Loucy (cell line): Measurements from ENCODE around the gene MCC.

ENCODE experiments used
- H2AFZ ChIP-seq: fragments of 200-600 bp; sonication (generic); 2 replicates; pipeline ENCODE4 v1.6.0; 2016; ENCODE audit warnings: antibody characterized with exemption, mild to moderate bottlenecking, low read length, moderate library complexity
- H3F3A ChIP-seq: fragments of 200-600 bp; 2 replicates; pipeline ENCODE4 v1.6.0; 2016; ENCODE audit warnings: antibody characterized with exemption, low read depth, mild to moderate bottlenecking
- H3K27me3 ChIP-seq: fragments of 200-600 bp; sonication (generic); 2 replicates; pipeline ENCODE4 v1.6.1; 2014; ENCODE audit warnings: low read length, mild to moderate bottlenecking; ENCODE audit not compliant: insufficient read depth, poor library complexity, severe bottlenecking
- H3K36me3 ChIP-seq: fragments of 200-600 bp; sonication (generic); 2 replicates; pipeline ENCODE4 v1.6.1; 2016; ENCODE audit warnings: low read length; ENCODE audit not compliant: insufficient read depth
- H3K4me1 ChIP-seq: fragments of 200-600 bp; sonication (generic); 2 replicates; pipeline ENCODE4 v1.5.1; 2014; ENCODE audit warnings: low read length, mild to moderate bottlenecking; ENCODE audit not compliant: insufficient read depth, poor library complexity, severe bottlenecking
- H3K4me2 ChIP-seq: fragments of 200-600 bp; sonication (generic); 2 replicates; pipeline ENCODE4 v1.6.0; 2014; ENCODE audit warnings: antibody characterized with exemption, low read length, low read depth, mild to moderate bottlenecking; ENCODE audit not compliant: poor library complexity, severe bottlenecking
- H3K4me3 ChIP-seq: fragments of 200-600 bp; sonication (generic); 2 replicates; pipeline ENCODE4 v1.5.1; 2014; ENCODE audit warnings: low read length, mild to moderate bottlenecking, mixed read lengths; ENCODE audit not compliant: poor library complexity, severe bottlenecking
- H3K79me2 ChIP-seq: fragments of 200-600 bp; sonication (generic); 2 replicates; pipeline ENCODE4 v1.6.1; 2014; ENCODE audit warnings: low read length; ENCODE audit not compliant: insufficient read depth
- H3K9ac ChIP-seq: fragments of 200-600 bp; sonication (generic); 2 replicates; pipeline ENCODE4 v1.6.0; 2014; ENCODE audit warnings: mild to moderate bottlenecking, low read depth, low read length, moderate library complexity; ENCODE audit not compliant: poor library complexity, severe bottlenecking
- H3K9me2 ChIP-seq: fragments of 200-600 bp; sonication (generic); replicated peaks from 2 replicates; pipeline ENCODE4 v1.6.1; 2016; ENCODE audit warnings: low read depth, low read length, mixed read lengths
- H3K9me3 ChIP-seq: fragments of 200-600 bp; sonication (generic); 2 replicates; pipeline ENCODE4 v1.6.1; 2014; ENCODE audit warnings: mild to moderate bottlenecking, antibody characterized with exemption, low read length, low read depth; ENCODE audit not compliant: insufficient read depth
- H4K20me1 ChIP-seq: fragments of 200-600 bp; sonication (generic); 2 replicates; pipeline ENCODE4 v1.6.0; 2014; ENCODE audit warnings: antibody characterized with exemption, low read length, mild to moderate bottlenecking; ENCODE audit not compliant: insufficient read depth, poor library complexity, severe bottlenecking
- EZH2phosphoT487 ChIP-seq: fragments of 200-600 bp; IDR thresholded peaks from 2 replicates; pipeline ENCODE4 v1.6.1; 2018; ENCODE audit warnings: antibody characterized with exemption, mild to moderate bottlenecking, moderate library complexity, borderline replicate concordance
- TF ChIP-seq, protein P1 (sequence below): fragments of 200-600 bp; sonication (generic); conservative IDR thresholded peaks from 2 replicates; pipeline ENCODE4 v1.5.1; 2014; ENCODE audit warnings: mild to moderate bottlenecking, antibody characterized with exemption, low read length

Gene MCC

GRCh38 chr5:113230711-113231652 lies 257.3 kb downstream of the MCC start:
- H3K79me2 ChIP-seq, result no peaks in the 10 kb centered on the region
- no peaks in the 10 kb centered on the region for H4K20me1 ChIP-seq
- no peaks in the 10 kb centered on the region for H3K9me3 ChIP-seq
- no peak for TF ChIP-seq EZH2phosphoT487
- TF ChIP-seq, protein P1, sequence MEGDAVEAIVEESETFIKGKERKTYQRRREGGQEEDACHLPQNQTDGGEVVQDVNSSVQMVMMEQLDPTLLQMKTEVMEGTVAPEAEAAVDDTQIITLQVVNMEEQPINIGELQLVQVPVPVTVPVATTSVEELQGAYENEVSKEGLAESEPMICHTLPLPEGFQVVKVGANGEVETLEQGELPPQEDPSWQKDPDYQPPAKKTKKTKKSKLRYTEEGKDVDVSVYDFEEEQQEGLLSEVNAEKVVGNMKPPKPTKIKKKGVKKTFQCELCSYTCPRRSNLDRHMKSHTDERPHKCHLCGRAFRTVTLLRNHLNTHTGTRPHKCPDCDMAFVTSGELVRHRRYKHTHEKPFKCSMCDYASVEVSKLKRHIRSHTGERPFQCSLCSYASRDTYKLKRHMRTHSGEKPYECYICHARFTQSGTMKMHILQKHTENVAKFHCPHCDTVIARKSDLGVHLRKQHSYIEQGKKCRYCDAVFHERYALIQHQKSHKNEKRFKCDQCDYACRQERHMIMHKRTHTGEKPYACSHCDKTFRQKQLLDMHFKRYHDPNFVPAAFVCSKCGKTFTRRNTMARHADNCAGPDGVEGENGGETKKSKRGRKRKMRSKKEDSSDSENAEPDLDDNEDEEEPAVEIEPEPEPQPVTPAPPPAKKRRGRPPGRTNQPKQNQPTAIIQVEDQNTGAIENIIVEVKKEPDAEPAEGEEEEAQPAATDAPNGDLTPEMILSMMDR, result no peak
- H3K27me3 ChIP-seq, result no peaks in the 10 kb centered on the region
- H3K4me3 ChIP-seq, result no peak overlapping the region
- no peaks in the 10 kb centered on the region for H3K9me2 ChIP-seq
- H3F3A ChIP-seq, result no peaks in the 10 kb centered on the region
- no peak overlapping the region for H2AFZ ChIP-seq
- no peak overlapping the region for H3K4me2 ChIP-seq
- no peaks in the 10 kb centered on the region for H3K36me3 ChIP-seq
- no peak overlapping the region for H3K9ac ChIP-seq
- no peaks in the 10 kb centered on the region for H3K4me1 ChIP-seq

DNA sequence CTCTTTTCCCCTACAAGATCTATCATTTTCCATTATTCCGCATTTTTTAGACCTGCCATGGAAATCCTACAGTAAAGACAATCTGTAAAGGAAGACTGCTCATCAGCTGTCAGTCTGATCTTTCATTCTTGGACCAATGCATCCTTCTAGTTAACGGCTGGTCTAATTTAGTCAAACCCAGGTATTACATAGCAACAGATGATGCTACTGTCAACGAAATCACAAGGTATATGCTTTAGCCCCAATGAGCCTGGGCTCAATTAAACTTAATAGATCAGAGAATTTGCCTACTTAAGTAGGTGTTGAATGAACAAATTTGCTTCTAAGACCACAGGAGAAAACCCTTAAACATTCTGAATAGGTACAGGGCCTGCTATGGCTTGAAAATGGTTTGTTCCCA lies 260.5 kb downstream of the MCC start:
- H4K20me1 ChIP-seq, result no peaks in the 10 kb centered on the region
- TF ChIP-seq, protein P1, result no peak

DNA sequence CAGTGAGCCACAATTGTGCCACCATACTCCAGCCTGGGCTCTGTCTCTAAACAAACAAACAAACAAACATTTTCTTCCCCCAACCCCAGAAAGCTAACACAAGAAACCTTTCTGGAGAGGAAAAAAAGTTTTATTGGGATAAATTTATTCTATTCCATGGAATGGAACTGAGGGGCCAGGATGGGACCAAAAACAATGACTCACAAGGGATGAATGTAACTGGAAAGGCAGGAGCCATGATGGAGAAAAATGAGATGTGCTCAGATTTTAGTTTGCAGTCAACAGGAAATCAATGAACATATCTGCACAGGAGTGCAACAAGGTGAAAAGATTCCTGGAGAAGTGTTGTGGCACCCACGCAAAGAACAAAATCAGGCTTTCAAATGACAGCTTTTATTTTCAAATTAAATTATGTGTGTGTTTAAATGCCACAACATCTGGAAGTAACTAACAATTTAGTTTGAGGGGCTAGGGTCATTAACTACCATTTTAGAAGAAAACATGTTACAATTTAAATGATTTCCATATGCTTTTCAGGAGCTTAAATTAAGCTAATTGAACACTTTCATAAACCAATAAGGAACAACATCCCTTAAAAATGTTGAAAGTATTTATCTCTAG lies 262.0 kb downstream of the MCC start:
- Histone ChIP-seq H3K4me1 (no peaks in the 10 kb centered on the region), H3K9me2 (no peaks in the 10 kb centered on the region), H3K4me2 (no peak overlapping the region), H3K79me2 (no peaks in the 10 kb centered on the region), H3K27me3 (no peaks in the 10 kb centered on the region), H3K9me3 (no peaks in the 10 kb centered on the region), H2AFZ (no peak overlapping the region), H3K4me3 (no peak overlapping the region), H3K9ac (no peak overlapping the region), H4K20me1 (no peaks in the 10 kb centered on the region), H3F3A (no peaks in the 10 kb centered on the region), H3K36me3 (no peaks in the 10 kb centered on the region)
- no peak for TF ChIP-seq EZH2phosphoT487
- TF ChIP-seq, protein P1, result no peak

More for the DNA sequence above, 260.5 kb downstream of the MCC start:
- Histone ChIP-seq H3K9ac (no peak overlapping the region), H3K36me3 (no peaks in the 10 kb centered on the region), H3F3A (no peaks in the 10 kb centered on the region), H3K27me3 (no peaks in the 10 kb centered on the region), H3K4me3 (no peak overlapping the region), H2AFZ (no peak overlapping the region), H3K4me2 (no peak overlapping the region), H3K9me3 (no peaks in the 10 kb centered on the region), H3K79me2 (no peaks in the 10 kb centered on the region), H3K9me2 (no peaks in the 10 kb centered on the region), H3K4me1 (no peaks in the 10 kb centered on the region)
